Activated B cell treated with CpG ODN at 0.5 μM for 24 hours (primary cell): ENCODE measurements around the gene PLS3. TPM values are rescaled to one million over a fixed set of nuclear protein-coding genes. Genes with fewer than 3 reads are reported as not detected.

Source experiments
- ATAC-seq: fragments of 200-7000 bp; cut with Tn5 transposase; one replicate; pipeline ENCODE4 v1.10.0; 2021; ENCODE audit warnings: low read depth, mild to moderate bottlenecking, moderate library complexity
- CTCF ChIA-PET: fragments of 350-600 bp; sonication (Branson Sonifier 250); formaldehyde crosslinking; loops from one replicate; lab custom pipeline; 2021; ENCODE audit warnings: antibody characterized with exemption; lab: Charles Lee
- POLR2A ChIA-PET: fragments of 350-600 bp; sonication (Branson Sonifier 250); formaldehyde crosslinking; loops from one replicate; lab custom pipeline; 2021; ENCODE audit warnings: antibody characterized with exemption; lab: Charles Lee
- DNase-seq: peaks from one replicate; pipeline ENCODE4 v3.0.0; 2022
- H3K27ac Mint-ChIP-seq: one replicate; pipeline ENCODE4 v1.8.0; 2020; ENCODE audit warnings: mixed read lengths
- H3K27me3 Mint-ChIP-seq: one replicate; pipeline ENCODE4 v1.8.0; 2021; ENCODE audit warnings: mixed read lengths
- H3K36me3 Mint-ChIP-seq: one replicate; pipeline ENCODE4 v1.8.0; 2021; ENCODE audit warnings: low read depth, mixed read lengths
- H3K4me1 Mint-ChIP-seq: one replicate; pipeline ENCODE4 v1.8.0; 2021; ENCODE audit warnings: mixed read lengths
- H3K4me3 Mint-ChIP-seq: one replicate; pipeline ENCODE4 v1.8.0; 2020; ENCODE audit warnings: mild to moderate bottlenecking, mixed read lengths
- H3K9me3 Mint-ChIP-seq: one replicate; pipeline ENCODE4 v1.8.0; 2020; ENCODE audit warnings: mixed read lengths
- intact Hi-C: fragments of 100-400 bp; cut with micrococcal nuclease; formaldehyde crosslinking; loops from one replicate; pipeline ENCODE4 v1.15.1; 2024
- total RNA-seq: library from RNA; stranded (reverse); gene quantifications from 2 replicates; pipeline ENCODE4 v1.2.3, GENCODE V29; 2022
- TF ChIP-seq, protein P1 (sequence below): fragments of 200-600 bp; IDR thresholded peaks from one replicate; pipeline ENCODE4 v1.8.0; 2022; ENCODE audit warnings: antibody characterized with exemption, mild to moderate bottlenecking

PLS3 gene
- total RNA-seq, 1 donor from 2014 or later = not detected

DNA sequence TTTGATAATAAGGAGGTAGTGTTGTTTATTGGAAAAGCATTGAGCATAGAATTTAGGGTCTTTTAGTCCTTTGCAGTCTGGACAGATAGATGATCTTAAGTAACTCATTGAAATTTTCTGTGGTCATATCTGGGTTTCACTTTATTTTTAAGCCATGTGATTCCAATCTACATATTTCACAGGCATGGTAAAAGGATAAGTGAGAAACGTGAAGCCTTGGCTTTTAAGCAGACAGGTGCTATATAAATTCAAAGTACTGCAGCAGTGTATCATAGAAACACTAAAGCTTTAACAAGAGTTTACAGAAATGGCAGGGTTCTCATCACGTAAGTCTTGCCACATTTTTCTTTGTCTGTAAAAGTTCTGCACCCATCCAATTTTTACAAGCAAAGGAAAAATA, 4.9 kb downstream of the PLS3 start:
- H3K36me3 Mint-ChIP-seq = no peaks in the 10 kb centered on the region
- TF ChIP-seq, protein P1, sequence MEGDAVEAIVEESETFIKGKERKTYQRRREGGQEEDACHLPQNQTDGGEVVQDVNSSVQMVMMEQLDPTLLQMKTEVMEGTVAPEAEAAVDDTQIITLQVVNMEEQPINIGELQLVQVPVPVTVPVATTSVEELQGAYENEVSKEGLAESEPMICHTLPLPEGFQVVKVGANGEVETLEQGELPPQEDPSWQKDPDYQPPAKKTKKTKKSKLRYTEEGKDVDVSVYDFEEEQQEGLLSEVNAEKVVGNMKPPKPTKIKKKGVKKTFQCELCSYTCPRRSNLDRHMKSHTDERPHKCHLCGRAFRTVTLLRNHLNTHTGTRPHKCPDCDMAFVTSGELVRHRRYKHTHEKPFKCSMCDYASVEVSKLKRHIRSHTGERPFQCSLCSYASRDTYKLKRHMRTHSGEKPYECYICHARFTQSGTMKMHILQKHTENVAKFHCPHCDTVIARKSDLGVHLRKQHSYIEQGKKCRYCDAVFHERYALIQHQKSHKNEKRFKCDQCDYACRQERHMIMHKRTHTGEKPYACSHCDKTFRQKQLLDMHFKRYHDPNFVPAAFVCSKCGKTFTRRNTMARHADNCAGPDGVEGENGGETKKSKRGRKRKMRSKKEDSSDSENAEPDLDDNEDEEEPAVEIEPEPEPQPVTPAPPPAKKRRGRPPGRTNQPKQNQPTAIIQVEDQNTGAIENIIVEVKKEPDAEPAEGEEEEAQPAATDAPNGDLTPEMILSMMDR = no peak
- intact Hi-C loops = no loop called here
- H3K9me3 Mint-ChIP-seq = no peaks in the 10 kb centered on the region
- CTCF ChIA-PET = no interaction called here
- ATAC-seq = no peak
- peaks cover 4% of the 10 kb centered on the region for H3K4me1 Mint-ChIP-seq
- no peak overlapping the region for H3K4me3 Mint-ChIP-seq
- H3K27me3 Mint-ChIP-seq = peaks cover 8% of the 10 kb centered on the region
- H3K27ac Mint-ChIP-seq = no peak overlapping the region
- DNase-seq = no peak
- POLR2A ChIA-PET = no interaction called here

DNA sequence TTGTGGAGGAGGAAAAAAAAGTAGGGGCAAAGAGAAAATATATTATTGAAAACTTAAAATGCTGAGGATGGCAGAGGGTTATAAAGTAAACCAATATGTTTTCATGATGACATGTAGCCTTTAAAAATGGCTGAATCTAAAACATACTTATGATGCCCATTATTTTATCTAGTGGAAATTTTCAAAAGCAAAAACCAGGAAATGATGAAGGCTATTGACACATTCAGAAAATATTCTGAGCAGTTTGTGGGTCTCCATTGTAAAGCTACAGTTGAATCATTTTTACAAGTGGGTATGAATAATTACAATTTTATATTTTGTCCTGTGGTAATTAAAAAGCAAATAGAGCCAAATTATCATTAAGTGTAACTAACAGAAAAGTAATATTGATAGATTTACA, 10.7 kb downstream of the PLS3 start:
- ChIA-PET POLR2A (no interaction called here), CTCF (no interaction called here)
- Mint-ChIP-seq H3K9me3 (no peaks in the 10 kb centered on the region), H3K27me3 (no peaks in the 10 kb centered on the region), H3K27ac (no peak overlapping the region), H3K4me3 (no peak overlapping the region), H3K36me3 (no peaks in the 10 kb centered on the region), H3K4me1 (no peaks in the 10 kb centered on the region)
- TF ChIP-seq, protein P1 = no peak
- ATAC-seq (no peak), DNase-seq (no peak)
- intact Hi-C loops = no loop called here

DNA sequence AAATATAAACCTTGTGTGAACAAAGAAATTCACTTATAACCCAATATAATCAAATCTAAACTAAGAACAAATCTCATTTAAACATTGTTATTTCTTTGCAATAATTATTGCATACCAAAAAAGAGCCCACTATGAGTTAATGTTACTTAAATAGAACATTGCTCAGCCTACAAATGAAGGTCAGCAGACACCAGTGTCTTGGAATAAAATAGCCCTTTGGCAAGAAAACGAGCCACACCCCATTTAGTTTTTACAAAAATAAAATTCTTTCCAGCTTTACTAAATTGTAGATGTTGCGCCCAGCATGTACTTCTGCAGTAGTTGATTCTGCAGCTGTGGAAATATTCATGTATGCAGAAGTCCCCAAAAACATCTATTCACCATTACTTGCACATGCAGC, 12.2 kb downstream of the PLS3 start:
- POLR2A ChIA-PET = no interaction called here
- no peaks in the 10 kb centered on the region for H3K27me3 Mint-ChIP-seq
- ATAC-seq (no peak), DNase-seq (no peak)
- no peaks in the 10 kb centered on the region for H3K9me3 Mint-ChIP-seq
- CTCF ChIA-PET = no interaction called here
- H3K27ac Mint-ChIP-seq = no peak overlapping the region
- no peaks in the 10 kb centered on the region for H3K36me3 Mint-ChIP-seq
- TF ChIP-seq, protein P1 = no peak
- no peak overlapping the region for H3K4me3 Mint-ChIP-seq
- no peaks in the 10 kb centered on the region for H3K4me1 Mint-ChIP-seq
- intact Hi-C loops = no loop called here

DNA sequence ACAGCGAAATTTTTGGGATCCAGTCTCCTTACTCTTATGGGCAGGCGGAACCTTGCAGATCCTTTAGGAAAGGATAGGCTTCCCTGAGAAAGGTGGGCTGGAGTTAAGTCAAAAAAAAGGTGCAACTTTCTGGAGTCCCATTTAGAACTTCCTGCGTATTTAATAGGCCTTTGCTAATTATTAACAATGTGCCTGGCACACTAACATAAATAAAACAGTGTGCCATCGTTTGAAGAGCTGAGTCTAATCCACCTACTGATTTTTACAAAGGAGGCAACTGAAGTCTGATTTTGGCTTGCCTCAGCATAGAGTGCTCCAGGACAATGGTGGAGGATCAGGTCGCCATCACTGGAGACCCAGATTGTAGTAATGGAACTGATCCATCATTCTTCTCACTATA, 15.7 kb downstream of the PLS3 start:
- DNase-seq (no peak), ATAC-seq (no peak)
- CTCF ChIA-PET = no interaction called here
- no peak overlapping the region for H3K27ac Mint-ChIP-seq
- H3K36me3 Mint-ChIP-seq = no peaks in the 10 kb centered on the region
- intact Hi-C loops = no loop called here
- POLR2A ChIA-PET = no interaction called here
- no peak overlapping the region for H3K4me3 Mint-ChIP-seq
- no peaks in the 10 kb centered on the region for H3K4me1 Mint-ChIP-seq
- H3K27me3 Mint-ChIP-seq = no peaks in the 10 kb centered on the region
- TF ChIP-seq, protein P1 = no peak
- no peaks in the 10 kb centered on the region for H3K9me3 Mint-ChIP-seq

DNA sequence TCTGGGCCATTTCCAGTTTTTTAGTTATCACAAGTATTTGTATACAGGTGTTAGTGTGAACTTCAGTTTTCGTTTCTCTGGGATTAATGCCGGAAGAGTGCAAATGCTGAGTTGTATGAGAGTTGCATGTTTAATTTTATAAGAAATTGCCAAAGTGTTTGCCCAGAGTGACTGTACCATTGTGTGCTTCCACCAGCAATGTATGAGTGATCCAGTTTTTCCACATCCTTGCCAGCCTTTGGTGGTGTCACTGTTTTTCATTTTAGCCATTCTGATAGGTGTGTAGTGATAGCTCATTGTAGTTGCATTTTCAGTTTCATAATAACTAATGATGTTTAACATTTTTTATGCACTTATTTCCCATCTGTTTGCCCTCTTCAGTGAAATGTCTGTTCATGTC, 18.4 kb downstream of the PLS3 start:
- no peaks in the 10 kb centered on the region for H3K27me3 Mint-ChIP-seq
- TF ChIP-seq, protein P1 = no peak

More for the DNA sequence above, 18.4 kb downstream of the PLS3 start:
- CTCF ChIA-PET = no interaction called here
- no peaks in the 10 kb centered on the region for H3K4me1 Mint-ChIP-seq
- no peak for ATAC-seq
- DNase-seq = no peak
- POLR2A ChIA-PET = no interaction called here
- H3K4me3 Mint-ChIP-seq = no peak overlapping the region
- no peaks in the 10 kb centered on the region for H3K36me3 Mint-ChIP-seq
- no peak overlapping the region for H3K27ac Mint-ChIP-seq
- H3K9me3 Mint-ChIP-seq = no peaks in the 10 kb centered on the region
- intact Hi-C loops = no loop called here
